GM12878 (cell line): Measurements from ENCODE around the gene COPS6. TPM values are rescaled to one million over a fixed set of nuclear protein-coding genes. Genes with fewer than 3 reads are reported as not detected.

Source experiments
- ATAC-seq: fragments of 200-7000 bp; cut with Tn5 transposase; 3 replicates; pipeline ENCODE4 v1.9.1; 2020; ENCODE audit warnings: mild to moderate bottlenecking, moderate library complexity
- BruUV-seq: library from RNA; stranded (reverse); fragments of 400-500 nt; replicated peaks from 2 replicates; lab custom pipeline; 2021; lab: Mats Ljungman, UMichigan
- CTCF ChIA-PET: fragments of 300-600 bp; sonication (Branson Sonifier 250); formaldehyde crosslinking; extraction: SDS; loops from one replicate; lab custom pipeline; 2021; ENCODE audit warnings: inconsistent platforms; lab: Yijun Ruan, JAX
- POLR2A ChIA-PET: fragments of 350-600 bp; formaldehyde crosslinking; extraction: SDS; loops from one replicate; lab custom pipeline; 2021; ENCODE audit warnings: inconsistent platforms; lab: Charles Lee
- RAD21 ChIA-PET: fragments of 300-600 bp; sonication (Branson Sonifier 250); formaldehyde crosslinking; loops from one replicate; lab custom pipeline; 2023; ENCODE audit warnings: antibody characterized with exemption; ENCODE audit not compliant: unreplicated experiment; lab: Charles Lee
- SMC1A ChIA-PET: fragments of 300-600 bp; sonication (Branson Sonifier 250); formaldehyde crosslinking; loops from one replicate; lab custom pipeline; 2023; ENCODE audit not compliant: unreplicated experiment, uncharacterized antibody; lab: Charles Lee
- DNase-seq: peaks from one replicate; pipeline ENCODE4 v3.0.0-alpha.2; 2011; ENCODE audit warnings: low read depth, low spot score
- FAIRE-seq: peaks from 3 replicates; lab custom pipeline; 2011; peaks lifted over from hg19 to GRCh38; lab: Jason Lieb, UNC
- H2AFZ ChIP-seq: 2 replicates; pipeline ENCODE4 v1.6.0; 2011; ENCODE audit warnings: low read depth, low read length, control low read depth; ENCODE audit not compliant: control insufficient read depth
- H3K27ac ChIP-seq: 2 replicates; pipeline ENCODE4 v1.5.1; 2011; ENCODE audit warnings: control low read depth; ENCODE audit not compliant: control insufficient read depth, insufficient read depth
- H3K27me3 ChIP-seq, 2 experiments: replicated peaks in 1 of 2; 2 replicates each; pipeline versions ENCODE4 v1.6.0 to v1.6.1; 2011; ENCODE audit warnings: low read length in 1 of 2; ENCODE audit not compliant: control insufficient read depth in 2 of 2, insufficient read depth in 2 of 2
- H3K36me3 ChIP-seq, 2 experiments: 2 replicates each; pipeline ENCODE4 v1.5.1; 2011; ENCODE audit warnings: low read length in 1 of 2; ENCODE audit not compliant: control insufficient read depth in 2 of 2, insufficient read depth in 2 of 2
- H3K4me1 ChIP-seq: 2 replicates; pipeline ENCODE4 v1.6.1; 2011; ENCODE audit warnings: mild to moderate bottlenecking, low read length, moderate library complexity, mixed read lengths; ENCODE audit not compliant: control insufficient read depth, insufficient read depth
- H3K4me2 ChIP-seq: 2 replicates; pipeline ENCODE4 v1.6.0; 2011; ENCODE audit warnings: control low read depth; ENCODE audit not compliant: control insufficient read depth, insufficient read depth
- H3K4me3 ChIP-seq: fragments of 200-600 bp; sonication (generic); 2 replicates; pipeline ENCODE4 v1.5.1; 2016
- H3K79me2 ChIP-seq: 2 replicates; pipeline ENCODE4 v1.6.0; 2011; ENCODE audit warnings: low read length; ENCODE audit not compliant: control insufficient read depth, insufficient read depth
- H3K9ac ChIP-seq: 2 replicates; pipeline ENCODE4 v1.8.0; 2011; ENCODE audit warnings: low read length, control low read depth, mixed read lengths; ENCODE audit not compliant: control insufficient read depth, insufficient read depth
- H3K9me3 ChIP-seq: replicated peaks from 3 replicates; pipeline ENCODE4 v1.5.1; 2011; ENCODE audit warnings: mild to moderate bottlenecking, low read length; ENCODE audit not compliant: control insufficient read depth, insufficient read depth
- H4K20me1 ChIP-seq: 2 replicates; pipeline ENCODE4 v1.6.0; 2011; ENCODE audit not compliant: control insufficient read depth, insufficient read depth
- ATF3 ChIP-seq: IDR thresholded peaks from 2 replicates; pipeline ENCODE4 v1.6.1; 2011; ENCODE audit warnings: low read depth, mild to moderate bottlenecking, low read length, moderate library complexity, borderline replicate concordance; ENCODE audit errors: extremely low read depth
- ATF7 ChIP-seq: fragments of 450-650 bp; IDR thresholded peaks from 2 replicates; pipeline ENCODE4 v1.6.1; 2016; ENCODE audit warnings: low read depth, mild to moderate bottlenecking
- BCL11A ChIP-seq: IDR thresholded peaks from 2 replicates; pipeline ENCODE4 v1.6.1; 2011; ENCODE audit warnings: low read depth, low read length
- CBFB ChIP-seq: IDR thresholded peaks from 2 replicates; pipeline ENCODE4 v1.6.1; 2016; ENCODE audit warnings: antibody characterized with exemption, low read depth
- CTCF ChIP-seq, 3 experiments: IDR thresholded peaks in 2 of 3; conservative IDR thresholded peaks in 1 of 3; 2 replicates each; pipeline ENCODE4 v1.5.1; 2011; ENCODE audit warnings: low read depth in 3 of 3, low read length in 3 of 3, mild to moderate bottlenecking in 3 of 3, control low read depth in 2 of 3, moderate library complexity in 2 of 3, inconsistent platforms in 1 of 3, mixed read lengths in 1 of 3; ENCODE audit not compliant: control insufficient read depth in 2 of 3, insufficient read depth in 1 of 3; ENCODE audit errors: extremely low read depth in 1 of 3
- EZH2 ChIP-seq: IDR thresholded peaks from 2 replicates; pipeline ENCODE4 v1.6.1; 2012; ENCODE audit warnings: low read depth, mild to moderate bottlenecking, control low read depth, inconsistent platforms, low read length, borderline replicate concordance; ENCODE audit not compliant: control insufficient read depth
- FOXK2 ChIP-seq: fragments of 450-650 bp; IDR thresholded peaks from 2 replicates; pipeline ENCODE4 v1.6.1; 2017; ENCODE audit warnings: mild to moderate bottlenecking, moderate library complexity
- HCFC1 ChIP-seq: fragments of 150-350 bp; IDR thresholded peaks from 2 replicates; pipeline ENCODE4 v1.6.1; 2014; ENCODE audit warnings: low read length
- HSF1 ChIP-seq: fragments of 150-350 bp; IDR thresholded peaks from 2 replicates; pipeline ENCODE4 v1.6.1; 2014; ENCODE audit warnings: mild to moderate bottlenecking, low read depth, low read length
- IKZF1 ChIP-seq: fragments of 450-650 bp; conservative IDR thresholded peaks from 2 replicates; pipeline ENCODE4 v1.6.1; 2017; ENCODE audit warnings: antibody characterized with exemption, mild to moderate bottlenecking
- IRF4 ChIP-seq: IDR thresholded peaks from 2 replicates; pipeline ENCODE4 v1.6.1; 2011; ENCODE audit warnings: low read depth, low read length
- NBN ChIP-seq: fragments of 450-650 bp; IDR thresholded peaks from 2 replicates; pipeline ENCODE4 v1.6.1; 2016
- PML ChIP-seq: IDR thresholded peaks from 2 replicates; pipeline ENCODE4 v1.6.1; 2012; ENCODE audit warnings: low read length, inconsistent platforms
- RB1 ChIP-seq: fragments of 450-650 bp; formaldehyde crosslinking; IDR thresholded peaks from 2 replicates; pipeline ENCODE4 v1.6.1; 2017; ENCODE audit warnings: mild to moderate bottlenecking, borderline replicate concordance
- RCOR1 ChIP-seq: conservative IDR thresholded peaks from 2 replicates; pipeline ENCODE4 v1.6.1; 2012; ENCODE audit warnings: low read depth, low read length, improper control_type of control experiment
- SIX5 ChIP-seq: IDR thresholded peaks from 2 replicates; pipeline ENCODE4 v1.6.1; 2011; ENCODE audit warnings: mild to moderate bottlenecking, low read depth, low read length, moderate library complexity; ENCODE audit not compliant: severe bottlenecking
- SMAD5 ChIP-seq: IDR thresholded peaks from 2 replicates; pipeline ENCODE4 v1.6.1; 2016; ENCODE audit warnings: antibody characterized with exemption, low read depth
- SUZ12 ChIP-seq: fragments of 200-600 bp; sonication (generic); IDR thresholded peaks from one replicate; pipeline ENCODE4 v1.6.1; 2018; ENCODE audit warnings: antibody characterized with exemption, mild to moderate bottlenecking; ENCODE audit not compliant: unreplicated experiment
- ZBED1 ChIP-seq: IDR thresholded peaks from 2 replicates; pipeline ENCODE4 v1.6.1; 2016; ENCODE audit warnings: borderline replicate concordance
- ZZZ3 ChIP-seq: IDR thresholded peaks from 2 replicates; pipeline ENCODE4 v1.6.1; 2011; ENCODE audit warnings: low read depth; ENCODE audit not compliant: control insufficient read depth, insufficient read length
- WGBS: methylation state at CpG from one replicate; pipeline ENCODE4 v1.1.6; 2016; ENCODE audit warnings: low lambda C conversion rate; ENCODE audit not compliant: insufficient replicate concordance, insufficient coverage; ENCODE audit errors: missing lambda C conversion rate; 5-methylcytosine and 5-hydroxymethylcytosine counted together
- in situ Hi-C: fragments of 300-500 bp; cut with MboI; formaldehyde crosslinking; loops from 9 replicates; pipeline ENCODE4 v1.14.3; 2018; ENCODE audit warnings: mixed read lengths
- intact Hi-C: fragments of 100-400 bp; cut with micrococcal nuclease; formaldehyde crosslinking; loops from one replicate; pipeline ENCODE4 v1.14.2; 2022; ENCODE audit not compliant: unreplicated experiment
- polyA plus RNA-seq, 11 experiments: library from polyadenylated mRNA; depleted of rRNA in 4 of 11; unstranded in 6 of 11; stranded (reverse) in 5 of 11; fragments of >200 nt; fragmentation: Nextera tagmentation in 4 of 11; fragmentation: Illumina TruSeq in 1 of 11; extraction: Ambion mirVana in 4 of 11; extraction: Trizol in 1 of 11; gene quantifications; 1 replicate in 1 of 11; 2 replicates in 10 of 11; pipeline versions ENCODE4 v1.2.1 to v1.2.3, GENCODE V29; 2011 to 2016; ENCODE audit warnings: inconsistent platforms in 2 of 11, missing spikeins in 2 of 11, low read depth in 1 of 11
- total RNA-seq, 4 experiments: library from RNA; depleted of rRNA in 3 of 4; stranded (reverse); fragments of >200 nt in 3 of 4; fragmentation: Illumina TruSeq in 1 of 4; extraction: Trizol in 1 of 4; gene quantifications; 2 replicates each; pipeline versions ENCODE4 v1.2.1 to v1.2.3, GENCODE V29; 2013 to 2021

COPS6 gene
- total and polyA plus RNA-seq, 10 of the 15 experiments (the other 5 are each of a cell fraction or from before 2014, with no cell fraction given): 28.5 to 182 (median 81.5) TPM

- Histone ChIP-seq H3K27ac (peak within 1 kb of the TSS; percentile 99), H3K9ac (peak within 1 kb of the TSS; percentile 87), H3K9me3 (no peaks in the 10 kb centered on the region), H3K4me2 (peak within 1 kb of the TSS; percentile 81), H3K27me3 (no peaks in the 10 kb centered on the region), H3K79me2 (peaks cover 13% of the 10 kb centered on the region), H3K4me3 (peak within 1 kb of the TSS; percentile 75), H3K4me1 (peaks cover 17% of the 10 kb centered on the region), H3K36me3 (no peaks in the 10 kb centered on the region; a peak in 1 of 4 replicates), H4K20me1 (no peaks in the 10 kb centered on the region), H2AFZ (peak within 1 kb of the TSS; percentile 98)
- no TSS peak for BruUV-seq
- ATAC-seq (peak; percentile 84), DNase-seq (peak; percentile 68), FAIRE-seq (no peak)
- ChIA-PET POLR2A (interaction anchor here (0.5 to 2.3 kb wide), 6 partner anchors 26 to 302 kb away, joined by 3 to 18 read pairs (median 4); partner anchors contain the start of genes AP4M1, COPS6, MCM7 and MEPCE), SMC1A (interaction anchor here (1.1 to 2.0 kb wide), 3 partner anchors 11 to 208 kb away, joined by 3 to 12 read pairs (median 3); partner anchors contain the start of gene TRIM4), RAD21 (interaction anchor here (0.6 to 4.3 kb wide), 5 partner anchors 26 to 212 kb away, joined by 3 to 24 read pairs (median 5); partner anchors contain the start of genes AP4M1 and MCM7), CTCF (interaction anchor here (0.7 to 7.9 kb wide), 7 partner anchors 11 to 218 kb away, joined by 3 to 107 read pairs (median 6); partner anchors contain the start of gene PVRIG)
- intact Hi-C loops: loop anchor here (1.0 to 5.0 kb wide), 4 partner anchors 26 to 150 kb away; partner anchors contain the start of genes AP4M1, AZGP1 and MCM7
- under 1% methylated on average over 74 of the region's 85 CpGs for WGBS
- in situ Hi-C loops: no loop called here
- peak; percentile 96 for TF ChIP-seq PML
- no peak for TF ChIP-seq ZZZ3
- no peak for TF ChIP-seq HSF1
- peak; percentile 76; the same call in 1 of the 2 replicates for TF ChIP-seq SMAD5
- TF ChIP-seq NBN: peak; percentile 86
- peak; percentile 77 for TF ChIP-seq IKZF1
- peak; percentile 99 for TF ChIP-seq ATF7
- peak; percentile 97 for TF ChIP-seq FOXK2
- peak; percentile 88 for TF ChIP-seq CBFB
- TF ChIP-seq ZBED1: peak; percentile 76; the same call in 1 of the 2 replicates
- no peak for TF ChIP-seq ATF3
- TF ChIP-seq RCOR1: no peak
- TF ChIP-seq RB1: no peak
- TF ChIP-seq EZH2: no peak
- TF ChIP-seq CTCF (IDR thresholded peaks at IDR 0.05 in 2 of 3, conservative IDR thresholded peaks at IDR 0.05 in 1 of 3; ENCODE audit: control insufficient read depth in 2 of 3, extremely low read depth in 1 of 3, insufficient read depth in 1 of 3, low read depth in 3 of 3, low read length in 3 of 3): 0 out of 6 replicates have a peak, but pooled peaks of 1 of the 3 experiments have one; percentile 1
- no peak; the same call in 1 of the 2 replicates for TF ChIP-seq BCL11A
- TF ChIP-seq SIX5: peak; percentile 54
- peak; percentile 17; the same call in 1 of the 2 replicates for TF ChIP-seq HCFC1
- TF ChIP-seq SUZ12: no peak
- TF ChIP-seq IRF4: no peak
These were observed 38.4 kb downstream of the COPS6 start, which contains the start of gene MBLAC1 for GRCh38 chr7:100126931-100127865. Gene MBLAC1 (plus strand): TSS chr7:100126967. CDS start chr7:100127396, 429 bp downstream.
